ENCODE results near the gene SF3B5. TPM values are rescaled to one million over a fixed set of nuclear protein-coding genes. Genes with fewer than 3 reads are reported as not detected.

SF3B5 gene
- total and polyA plus RNA-seq, 9 of the 15 experiments (the other 6 are each of a cell fraction or from before 2014, with no cell fraction given), result 238 to 1,211 (median 407) TPM

GRCh38 chr6:144064402-144065212 is 30.8 kb downstream of the SF3B5 start (continued):
- TF ChIP-seq TCF7L2 (IDR thresholded peaks at IDR 0.05; ENCODE audit: low read depth, low read length) (no peak), CHD4 (IDR thresholded peaks at IDR 0.05; ENCODE audit: insufficient read depth, insufficient replicate concordance, low read depth, low read length, poor library complexity, severe bottlenecking) (peak; percentile 58), RCOR1 (IDR thresholded peaks at IDR 0.05; ENCODE audit: borderline replicate concordance in 1 of 2, low read depth in 2 of 2, low read length in 2 of 2) (no peak), MCM5 (IDR thresholded peaks at IDR 0.05; ENCODE audit: low read depth) (no peak), ZBTB40 (IDR thresholded peaks at IDR 0.05) (no peak), ZBTB40 (CRISPR knock-in tag; IDR thresholded peaks at IDR 0.05) (no peak), CEBPG (CRISPR knock-in tag; IDR thresholded peaks at IDR 0.05) (no peak), CEBPG (tag; conservative IDR thresholded peaks at IDR 0.05 in 1 of 2, IDR thresholded peaks at IDR 0.05 in 1 of 2) (no peak), SLC30A9 (CRISPR knock-in tag; IDR thresholded peaks at IDR 0.05) (no peak), CBX5 (IDR thresholded peaks at IDR 0.05; ENCODE audit: borderline replicate concordance, low read depth) (no peak), ZNF146 (CRISPR knock-in tag; IDR thresholded peaks at IDR 0.05; ENCODE audit: unreplicated experiment) (no peak), FIP1L1 (IDR thresholded peaks at IDR 0.05; ENCODE audit: low read depth, low read length, poor library complexity, severe bottlenecking) (no peak), USF1 (CRISPR knock-in tag; IDR thresholded peaks at IDR 0.05) (no peak), DIDO1 (tag; IDR thresholded peaks at IDR 0.05; ENCODE audit: low read depth) (no peak), ZNF347 (CRISPR knock-in tag; IDR thresholded peaks at IDR 0.05; ENCODE audit: low read depth) (no peak), NELFE (IDR thresholded peaks at IDR 0.05; ENCODE audit: insufficient read depth, insufficient read length) (no peak), ZFPM2 (CRISPR knock-in tag; IDR thresholded peaks at IDR 0.05) (no peak), GATA2 (CRISPR knock-in tag; IDR thresholded peaks at IDR 0.05) (no peak), ZNF197 (CRISPR knock-in tag; IDR thresholded peaks at IDR 0.05; ENCODE audit: low read depth) (0 out of 2 replicates have a peak, but pooled peaks have one; percentile 76)
